Measurements from ENCODE around the gene GNB2.

- TF ChIP-seq POLR2A (IDR thresholded peaks at IDR 0.05; ENCODE audit: low read depth, low read length) (no peak), TAF1 (IDR thresholded peaks at IDR 0.05; ENCODE audit: low read depth, low read length) (no peak)
Observed at GRCh38 chr7:100654908-100655831, 18.4 kb upstream of the GNB2 start.
